Activated gamma-delta T cell treated with anti-CD3 and anti-CD28 coated beads, Interleukin-2, amount 50 U/mL, for 16 hours (primary cell): ENCODE results near the gene CD33.
"Not testable (repeated sequence)": the region's sequence is repeated elsewhere in the genome, so short reads cannot be mapped to it uniquely, and the experiment has no call there.

Experiments used
- DNase-seq: peaks from one replicate; pipeline ENCODE4 v3.0.0-alpha.2; 2020; ENCODE audit warnings: low read depth

The CD33 gene

DNA sequence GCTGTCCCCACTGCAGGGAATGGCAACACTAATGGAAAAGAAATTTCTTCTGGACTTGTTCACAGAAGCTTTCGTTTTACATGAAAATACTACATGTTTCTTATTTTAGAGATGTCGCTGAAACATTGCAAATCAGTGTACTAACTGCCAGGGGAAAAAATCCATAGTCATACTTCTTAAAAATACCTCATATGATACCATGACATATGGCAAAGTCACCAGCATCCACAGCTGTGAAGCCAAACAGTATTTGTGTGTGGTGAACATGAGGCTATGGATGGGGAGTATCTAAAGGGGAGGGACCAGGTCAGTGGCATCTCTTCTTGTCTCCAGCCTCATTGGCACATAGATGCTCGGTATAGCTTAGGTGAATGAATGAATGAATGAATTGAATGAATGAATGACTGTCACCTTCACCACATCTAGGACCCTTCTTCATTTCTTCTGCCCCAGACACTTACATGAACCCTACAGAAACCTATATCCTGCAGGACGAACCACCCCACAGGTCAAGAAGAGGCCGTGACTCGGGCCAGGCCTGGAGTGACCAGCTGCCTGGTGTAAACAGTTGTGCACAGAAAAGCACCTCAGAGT is 14.6 kb upstream of the CD33 start:
- DNase-seq, result no peak

DNA sequence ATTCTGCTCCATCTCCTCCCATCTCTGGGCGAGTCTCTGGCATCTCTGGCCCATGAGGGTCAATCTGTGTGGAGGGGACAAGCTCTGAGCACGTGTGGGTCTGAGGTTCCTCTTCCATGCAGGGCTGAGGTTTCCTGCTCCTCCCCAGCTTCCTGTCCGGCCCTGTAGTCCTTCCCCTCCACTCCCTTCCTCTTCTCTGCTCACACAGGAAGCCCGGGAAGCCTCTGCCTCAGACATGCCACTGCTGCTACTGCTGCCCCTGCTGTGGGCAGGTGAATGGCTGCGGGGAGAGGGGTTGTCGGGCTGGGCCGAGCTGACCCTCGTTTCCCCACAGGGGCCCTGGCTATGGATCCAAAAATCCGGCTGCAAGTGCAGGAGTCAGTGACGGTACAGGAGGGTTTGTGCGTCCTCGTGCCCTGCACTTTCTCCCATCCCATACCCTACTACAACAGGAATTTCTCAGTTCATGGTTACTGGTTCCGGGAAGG is 14.0 kb upstream of the CD33 start:
- DNase-seq, result not testable (repeated sequence)

DNA sequence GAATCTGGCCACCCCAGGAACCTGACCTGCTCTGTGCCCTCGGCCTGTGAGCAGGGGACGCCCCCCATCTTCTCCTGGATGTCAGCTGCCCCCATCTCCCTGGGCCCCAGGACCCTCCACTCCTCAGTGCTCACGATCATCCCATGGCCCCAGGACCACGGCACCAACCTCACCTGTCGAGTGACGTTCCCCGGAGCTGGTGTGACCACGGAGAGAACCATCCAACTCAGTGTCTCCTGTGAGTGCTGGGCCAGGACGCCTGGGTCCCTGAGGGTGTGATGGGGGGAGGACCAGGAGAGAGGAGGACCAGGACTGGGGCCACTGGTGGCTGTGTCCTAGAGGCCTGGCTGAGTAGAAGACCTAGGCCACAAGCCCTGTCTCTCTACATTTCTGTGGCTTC is 13.0 kb upstream of the CD33 start:
- DNase-seq, result no peak

DNA sequence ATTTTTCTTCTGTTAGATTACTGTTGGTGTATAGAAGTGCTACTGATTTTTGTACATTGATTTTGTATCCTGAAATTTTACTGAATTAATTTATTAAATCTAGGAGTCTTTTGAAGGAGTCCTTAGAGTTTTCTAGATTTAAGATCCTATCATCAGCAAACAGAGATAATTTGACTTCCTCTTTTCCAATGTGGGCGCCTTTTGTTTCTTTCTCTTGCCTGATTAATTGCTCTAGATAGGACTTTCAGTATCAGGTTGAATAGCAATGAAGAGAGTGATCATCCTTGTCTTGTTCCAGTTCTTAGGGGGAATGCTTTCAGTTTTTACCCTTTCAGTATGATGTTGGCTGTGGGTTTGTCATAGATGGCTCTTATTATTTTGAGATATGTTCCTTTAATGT is 5.6 kb upstream of the CD33 start:
- DNase-seq, result no peak

DNA sequence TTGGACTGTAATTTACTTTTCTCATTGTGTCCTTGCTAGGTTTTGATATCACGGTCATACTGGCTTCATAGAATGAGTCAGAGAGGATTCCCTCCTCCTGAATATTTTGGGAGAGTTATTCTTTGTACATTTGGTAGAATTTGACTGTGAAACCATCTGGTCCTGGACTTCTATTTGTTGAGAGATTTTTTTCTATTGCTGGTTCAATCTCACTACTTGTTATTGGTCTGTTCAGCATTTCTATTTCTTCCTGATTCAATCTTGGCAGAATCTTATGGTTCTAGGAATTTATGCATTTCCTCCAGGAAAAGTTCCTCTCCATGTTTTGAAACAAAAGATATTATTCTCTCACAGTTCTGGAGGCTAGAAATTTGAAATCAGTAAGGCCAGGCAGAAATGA is 4.9 kb upstream of the CD33 start:
- no peak for DNase-seq

DNA sequence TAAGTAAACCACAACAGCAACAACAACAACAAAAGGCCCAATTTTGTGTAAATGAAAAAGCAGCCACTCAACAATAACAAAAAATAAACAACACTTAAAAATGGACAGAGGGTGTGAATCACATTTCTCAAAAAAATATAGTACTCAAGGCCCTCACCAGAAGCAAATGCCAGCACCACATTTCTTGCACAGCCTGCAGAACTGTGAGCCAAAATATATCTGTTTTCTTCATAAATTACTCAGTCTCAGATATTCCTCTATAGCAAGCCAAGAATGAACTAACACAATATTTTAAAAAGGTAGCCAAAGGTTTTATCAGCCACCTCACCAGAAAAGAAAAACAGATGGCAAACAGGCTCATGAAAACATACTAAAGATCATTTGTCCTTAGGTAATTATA is 3.9 kb upstream of the CD33 start:
- no peak for DNase-seq

DNA sequence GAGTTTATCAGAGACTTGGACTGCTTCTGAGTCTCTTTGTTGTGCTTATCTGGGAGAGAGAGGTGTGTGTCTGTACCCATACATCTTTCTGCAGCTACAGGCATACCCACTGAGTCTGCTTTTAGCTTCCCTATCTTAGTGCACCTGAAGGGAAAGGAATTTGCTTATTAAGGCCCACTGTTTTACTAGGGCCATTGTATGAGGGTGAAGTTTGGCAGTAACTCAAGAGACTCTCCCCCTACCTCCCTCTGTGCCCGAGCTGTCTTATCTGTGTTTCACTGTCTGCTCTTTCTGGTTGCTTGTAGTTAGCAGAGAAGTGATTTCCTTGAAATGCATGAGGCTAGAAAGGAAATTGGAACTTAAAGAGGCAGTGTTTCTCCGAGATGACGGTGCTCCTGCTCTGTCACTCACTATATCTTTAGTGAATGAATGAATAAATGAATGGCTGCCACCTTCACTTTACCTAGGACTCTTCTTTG is 678 bp upstream of the CD33 start:
- no peak for DNase-seq

DNA sequence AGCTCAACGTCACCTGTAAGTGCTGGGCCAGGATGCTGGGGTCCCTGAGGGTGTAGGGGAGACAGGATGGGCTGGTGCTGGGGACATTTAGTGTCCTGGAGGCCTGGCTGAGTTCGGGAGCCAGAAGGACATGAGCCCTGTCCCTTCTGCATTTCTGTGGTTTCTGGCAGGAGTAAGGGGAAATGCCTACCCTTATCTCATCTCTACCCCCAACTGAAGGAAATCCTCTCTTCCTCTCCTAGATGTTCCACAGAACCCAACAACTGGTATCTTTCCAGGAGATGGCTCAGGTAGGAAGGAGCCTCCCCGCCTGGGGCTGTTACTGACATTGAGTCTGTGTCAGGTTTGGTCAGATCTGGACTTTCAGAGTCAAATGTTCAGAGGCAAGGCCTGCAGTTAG is 1.2 kb downstream of the CD33 start:
- DNase-seq, result no peak

DNA sequence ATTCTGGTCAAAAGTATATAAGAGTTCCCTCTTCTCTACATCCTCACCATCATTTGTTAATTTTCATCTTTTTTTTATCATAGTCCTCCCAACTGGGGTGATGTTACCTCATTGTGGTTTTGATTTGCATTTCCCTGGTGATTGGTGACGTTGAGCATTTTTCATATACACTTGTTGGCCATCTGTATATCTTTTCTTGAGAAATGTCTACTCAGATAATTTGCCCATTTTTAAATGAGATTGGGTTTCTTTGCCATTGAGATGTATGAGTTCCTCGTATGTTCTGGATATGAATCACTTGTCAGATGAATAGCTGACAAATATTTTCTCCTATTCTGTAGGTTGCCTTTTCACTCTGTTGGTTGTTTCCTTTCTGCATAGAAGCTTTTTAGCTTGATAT is 2.4 kb downstream of the CD33 start:
- no peak for DNase-seq

DNA sequence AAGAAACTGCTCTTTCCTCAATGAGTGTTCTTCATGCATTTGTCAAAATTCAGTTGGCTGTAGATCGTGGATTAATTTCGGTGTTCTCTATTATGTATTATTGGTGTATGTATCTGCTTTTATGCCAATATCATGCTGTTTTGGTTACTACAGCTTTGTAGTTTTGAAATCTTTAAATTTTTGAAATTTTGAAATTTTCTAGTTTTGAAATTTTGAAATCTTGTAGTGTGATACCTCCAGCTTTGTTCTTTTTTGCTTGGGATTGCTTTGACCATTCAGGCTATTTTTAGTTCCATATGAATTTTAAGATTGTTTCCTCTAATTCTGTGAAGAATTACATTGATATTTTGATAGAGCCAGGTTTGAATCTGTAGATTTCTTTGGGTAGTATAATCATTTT is 3.1 kb downstream of the CD33 start:
- no peak for DNase-seq

DNA sequence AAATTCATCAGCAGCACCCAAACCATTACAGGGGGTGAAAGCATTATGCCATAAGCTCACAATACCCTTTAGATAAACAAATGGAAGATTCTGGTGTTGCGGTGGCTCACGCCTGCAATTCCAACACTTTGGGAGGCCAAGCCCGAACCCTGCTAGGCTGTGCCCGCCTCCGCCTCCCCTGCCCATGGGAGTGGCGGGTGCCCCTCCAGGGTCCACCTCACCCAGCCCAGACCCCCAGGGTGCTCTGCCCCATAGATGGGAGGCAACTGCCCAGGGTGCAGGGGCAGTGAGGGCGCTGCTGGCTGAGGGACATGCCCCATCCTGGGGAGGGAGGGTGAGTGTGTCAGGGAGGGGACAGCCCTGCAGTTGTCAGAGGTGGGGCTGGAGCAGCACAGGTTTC is 16.0 kb downstream of the CD33 start:
- DNase-seq, result no peak

DNA sequence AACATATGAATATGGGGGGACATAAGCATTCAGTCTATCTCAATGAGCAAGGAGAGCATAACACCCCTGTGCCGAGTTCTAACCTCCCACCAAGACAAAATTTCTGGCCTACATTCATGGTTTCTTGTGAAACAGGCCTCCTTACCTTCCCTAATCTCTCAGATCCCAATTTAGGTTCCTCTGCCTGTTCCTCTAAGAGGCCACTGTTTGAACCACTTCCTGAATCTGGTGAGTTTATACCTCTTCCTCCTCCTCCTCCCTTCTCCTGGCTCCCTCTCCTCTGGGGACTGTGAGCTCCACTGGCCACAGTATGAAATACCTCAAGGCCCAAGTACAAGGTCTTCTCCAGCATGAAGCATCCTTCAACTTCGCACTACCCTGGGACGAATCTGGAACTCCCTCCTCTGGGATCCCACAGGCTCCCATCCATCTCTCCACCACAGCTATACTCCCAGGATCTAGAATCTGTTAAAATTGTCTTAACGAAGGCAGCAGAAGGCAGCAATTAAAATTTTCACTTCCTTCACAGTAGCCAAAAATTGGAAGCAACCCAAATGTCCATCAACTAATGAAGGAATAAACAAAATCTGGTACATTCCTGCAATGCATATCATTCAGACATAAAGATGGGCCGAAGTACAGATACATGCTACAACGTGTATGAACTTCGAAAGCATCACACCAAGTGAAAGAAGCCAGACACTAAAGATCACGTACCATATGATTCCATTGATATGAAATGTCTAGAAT is 18.2 kb downstream of the CD33 start:
- DNase-seq, result no peak

DNA sequence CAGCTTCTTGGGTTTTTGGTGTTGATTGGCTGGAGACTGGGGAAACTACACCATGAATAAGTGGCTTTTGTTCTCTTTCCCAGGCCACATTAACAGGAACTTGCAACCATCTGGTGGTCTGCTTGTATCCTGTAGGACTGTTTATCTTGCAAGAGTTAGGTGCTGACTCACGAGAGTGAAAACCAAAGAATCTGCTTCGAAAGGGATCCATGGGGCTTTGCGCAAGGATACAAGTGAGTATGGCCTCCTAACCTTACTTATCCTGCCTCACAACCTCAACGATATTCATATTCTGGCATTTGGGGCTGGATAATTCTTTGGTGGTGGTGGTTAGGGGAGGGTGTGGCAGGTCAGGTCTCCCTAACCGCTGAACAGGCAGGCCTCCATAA is 21.3 kb downstream of the CD33 start:
- DNase-seq, result no peak

DNA sequence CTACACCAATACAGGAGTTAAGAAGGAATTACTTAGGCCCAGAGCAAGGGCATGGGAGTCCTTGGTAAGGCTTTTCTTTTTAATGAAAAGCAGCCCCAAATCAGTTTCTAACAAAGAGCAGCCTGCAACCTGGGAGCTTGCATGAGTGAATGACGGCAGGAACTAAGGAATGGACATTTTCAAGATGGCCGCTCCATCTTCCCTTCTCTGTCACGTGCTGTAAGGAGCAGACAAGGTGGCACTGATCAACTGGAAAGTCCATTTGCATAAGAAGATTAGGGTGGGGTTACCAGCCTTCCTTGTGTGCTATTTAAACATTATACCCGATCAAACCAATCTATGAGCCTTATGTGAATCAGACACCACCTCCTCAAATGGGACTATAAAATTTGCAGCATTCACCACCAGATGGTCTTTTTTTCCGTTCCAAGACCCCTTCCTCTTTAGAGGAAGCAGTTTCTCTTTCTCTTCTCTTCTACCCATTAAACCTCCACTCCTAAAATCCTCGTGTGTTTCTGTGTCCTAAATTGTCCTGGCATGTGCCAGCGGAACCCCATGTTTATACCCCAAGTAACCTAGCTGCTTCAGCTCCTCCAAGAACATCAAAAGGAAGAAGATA is 23.2 kb downstream of the CD33 start:
- DNase-seq, result no peak

DNA sequence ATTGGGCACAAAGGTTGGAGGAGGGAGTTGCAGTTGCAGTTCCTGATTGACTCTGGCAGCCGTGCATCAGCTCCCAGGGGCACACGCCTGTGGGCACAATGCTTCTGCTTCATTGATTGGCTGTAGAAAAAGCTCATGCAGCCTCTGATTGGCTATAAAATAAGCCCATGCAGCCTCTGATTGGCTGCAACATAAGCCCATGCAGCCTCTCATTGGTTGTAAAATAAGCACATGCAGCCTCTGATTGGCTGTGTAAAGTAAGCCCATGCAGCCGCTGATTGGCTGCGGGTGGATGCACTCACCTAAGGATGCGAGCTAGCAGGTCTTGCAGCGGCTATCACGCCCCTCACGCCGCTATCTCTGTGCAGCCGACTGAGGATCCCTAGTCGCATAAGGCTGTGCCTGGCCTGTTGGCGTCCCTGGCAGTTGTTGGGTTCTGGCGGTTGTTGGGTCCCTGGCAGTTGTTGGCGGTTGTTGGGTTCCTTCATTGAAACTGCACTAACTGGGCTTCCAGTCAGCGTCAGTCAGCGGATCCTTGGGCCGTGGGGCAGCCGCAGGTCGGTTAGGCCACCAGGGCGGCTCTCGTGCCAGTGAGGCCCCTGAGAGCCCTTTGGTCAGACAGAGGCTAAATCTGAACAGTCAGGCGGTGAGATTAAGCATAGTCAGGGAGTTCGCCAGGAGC is 26.0 kb downstream of the CD33 start, which contains the start of gene SIGLECL1:
TSS of gene SIGLECL1 (plus strand) at position 295 of the 682 bp plus-strand sequence. CDS start 12,993 bp downstream, outside the sequence.
- DNase-seq, result no peak

DNA sequence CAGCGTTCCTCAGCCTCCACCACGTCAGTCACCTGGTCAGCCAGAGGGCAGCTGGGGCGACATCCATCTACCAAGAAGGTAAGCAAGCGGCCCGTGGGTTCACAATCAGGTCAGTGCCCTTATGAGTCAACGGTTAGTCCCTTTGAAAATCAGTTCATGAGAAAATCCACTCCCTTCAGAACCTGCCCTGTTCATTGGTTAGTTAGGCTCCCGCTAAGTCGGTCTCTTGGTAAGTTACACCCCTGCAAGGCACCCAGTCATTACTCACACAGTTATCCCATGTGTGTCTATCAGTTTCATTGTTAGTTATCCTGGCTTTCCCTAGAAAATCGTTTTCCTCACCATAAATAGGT is 26.6 kb downstream of the CD33 start:
- no peak for DNase-seq

DNA sequence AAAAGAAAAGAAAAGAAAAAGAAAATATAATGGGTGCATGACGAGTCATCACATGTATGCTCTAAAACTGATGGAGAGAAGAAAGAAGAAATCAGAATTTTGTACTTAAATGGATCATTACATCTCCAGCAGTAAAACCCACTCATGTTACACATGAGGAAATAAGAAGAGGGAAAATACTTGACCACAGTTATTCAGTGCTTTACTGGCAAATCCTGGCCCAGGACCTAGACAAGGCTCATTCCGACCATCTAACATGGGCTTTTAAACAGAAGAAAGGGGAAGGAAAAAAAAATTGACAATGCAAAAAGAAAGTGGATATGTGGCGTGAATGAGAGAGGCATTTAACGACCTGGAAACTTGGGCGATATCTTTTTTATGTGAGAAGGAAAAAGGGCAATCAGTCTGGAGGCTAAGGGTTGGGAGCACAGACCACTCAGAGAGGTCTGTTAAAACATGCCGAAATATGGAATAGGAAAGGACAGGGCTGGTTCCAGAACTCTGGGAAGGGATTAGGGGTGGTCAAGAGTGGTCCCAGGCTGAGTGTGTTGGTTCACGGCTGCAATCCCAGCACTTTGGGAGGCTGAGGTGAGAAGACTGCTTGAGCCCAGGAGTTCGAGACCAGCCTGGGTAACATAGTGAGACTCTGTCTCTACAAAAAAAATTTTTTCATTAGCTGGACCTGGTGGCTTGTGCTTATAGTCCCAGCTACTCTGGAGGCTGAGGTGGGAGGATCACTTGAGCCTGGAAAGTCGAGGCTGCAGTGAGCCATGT is 27.6 kb downstream of the CD33 start:
- no peak for DNase-seq

DNA sequence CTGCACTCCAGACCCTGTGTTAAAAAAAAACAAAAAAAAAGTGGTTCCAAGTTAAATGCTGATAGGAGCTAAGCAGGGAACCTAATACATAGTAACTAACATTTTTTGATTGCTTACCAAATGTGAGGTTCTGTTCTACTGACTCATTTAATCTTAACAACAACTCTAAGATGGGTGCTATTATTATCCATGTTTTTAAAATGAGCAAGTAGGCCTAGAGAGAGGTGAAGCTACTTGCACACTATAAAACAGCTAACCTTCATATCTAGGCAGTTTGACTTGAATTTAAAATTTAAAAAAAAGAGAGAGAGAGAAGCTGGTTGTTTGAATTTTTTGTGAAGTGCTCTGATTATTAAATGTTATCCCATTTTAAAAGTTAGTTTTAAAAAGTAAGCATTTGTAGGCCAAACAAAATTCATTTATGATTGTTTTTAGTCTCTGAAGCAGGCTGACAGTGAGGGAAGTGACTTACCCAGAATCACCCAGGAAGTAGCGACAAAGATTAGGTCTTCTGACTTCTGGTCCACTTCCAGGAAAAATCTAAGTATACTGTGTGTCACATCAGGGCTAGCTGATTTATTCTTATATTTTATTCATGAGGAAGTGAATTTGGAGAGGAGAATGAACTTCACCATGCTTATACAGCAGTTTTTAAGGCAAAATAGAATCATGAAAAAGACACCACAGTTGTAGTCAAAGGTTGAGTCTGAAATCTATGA is 28.4 kb downstream of the CD33 start:
- no peak for DNase-seq

DNA sequence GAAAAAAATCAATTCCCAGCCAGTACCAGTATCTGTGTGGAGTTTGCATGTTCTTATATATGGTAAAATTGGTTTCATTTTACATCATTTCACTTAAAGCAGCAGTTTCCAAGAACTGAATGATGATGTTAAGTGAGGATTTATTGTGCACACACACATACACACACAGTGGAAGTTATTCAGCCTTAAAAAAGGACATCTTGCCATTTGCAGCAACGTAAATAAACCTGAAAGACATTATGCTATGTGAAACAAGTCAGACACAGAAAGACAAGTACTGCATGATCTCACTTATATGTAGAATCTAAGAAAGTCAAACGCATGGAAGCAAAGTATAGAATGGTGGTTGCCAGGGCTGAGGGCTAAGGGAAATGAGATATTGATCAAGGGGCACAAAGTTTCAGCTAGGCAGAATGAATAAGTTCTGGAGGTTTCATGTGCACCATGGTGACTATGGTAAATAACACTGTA is 31.3 kb downstream of the CD33 start:
- no peak for DNase-seq

DNA sequence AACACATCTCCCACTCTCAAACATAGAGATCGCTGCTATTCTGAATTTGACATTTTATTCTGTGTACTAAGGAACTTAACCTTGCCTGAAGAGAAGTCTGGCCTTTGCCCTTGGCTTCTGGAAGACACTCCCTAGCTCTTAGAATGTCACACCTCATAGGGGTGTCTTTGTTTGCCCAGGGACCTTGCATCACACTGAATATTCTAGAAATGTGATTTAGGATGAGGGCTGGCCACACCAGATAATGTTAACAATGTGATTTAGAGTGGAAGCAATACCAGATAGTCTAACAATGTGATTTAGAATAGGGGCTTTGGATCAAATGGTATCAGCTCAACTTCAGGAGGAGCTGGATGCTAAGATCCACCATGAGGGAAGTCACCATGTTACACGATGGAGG is 32.6 kb downstream of the CD33 start:
- no peak for DNase-seq
